Effector CD8-positive, alpha-beta T cell (primary cell): Measurements from ENCODE around the gene TNFRSF14.
"Not testable (repeated sequence)": the region's sequence is repeated elsewhere in the genome, so short reads cannot be mapped to it uniquely, and the experiment has no call there.

Source experiments
- DNase-seq: peaks from one replicate; lab custom pipeline; 2025; lab: John Stamatoyannopoulos, UW

TNFRSF14 gene

GRCh38 chr1:2567083-2567679 lies 11.0 kb downstream of the TNFRSF14 start:
- DNase-seq = no peak

- DNase-seq = not testable (repeated sequence)
Observed at GRCh38 chr1:2568187-2568816, 12.1 kb downstream of the TNFRSF14 start.

GRCh38 chr1:2569060-2569459 lies 12.9 kb downstream of the TNFRSF14 start:
- DNase-seq = no peak

- DNase-seq = not testable (repeated sequence)
Observed at GRCh38 chr1:2569703-2570102, 13.5 kb downstream of the TNFRSF14 start.

GRCh38 chr1:2570332-2570731 lies 14.2 kb downstream of the TNFRSF14 start:
- DNase-seq = no peak

GRCh38 chr1:2571348-2571747 lies 15.2 kb downstream of the TNFRSF14 start:
- DNase-seq = no peak

- DNase-seq = no peak
Observed at GRCh38 chr1:2573250-2573920, 17.2 kb downstream of the TNFRSF14 start.

- DNase-seq = no peak
Observed at GRCh38 chr1:2574350-2574749, 18.2 kb downstream of the TNFRSF14 start.

GRCh38 chr1:2575801-2576663 lies 19.9 kb downstream of the TNFRSF14 start:
- DNase-seq = no peak

GRCh38 chr1:2577565-2578075 lies 21.4 kb downstream of the TNFRSF14 start:
- DNase-seq = peak; percentile 22

GRCh38 chr1:2578758-2579118 lies 22.6 kb downstream of the TNFRSF14 start:
- DNase-seq = no peak

- DNase-seq = no peak
Observed at GRCh38 chr1:2580691-2581090, 24.5 kb downstream of the TNFRSF14 start.

GRCh38 chr1:2582391-2582790 lies 26.2 kb downstream of the TNFRSF14 start:
- no peak for DNase-seq

GRCh38 chr1:2583331-2583791 lies 27.2 kb downstream of the TNFRSF14 start:
- DNase-seq = no peak

GRCh38 chr1:2583871-2584351 lies 27.7 kb downstream of the TNFRSF14 start:
- DNase-seq = no peak

GRCh38 chr1:2584686-2585317 lies 28.6 kb downstream of the TNFRSF14 start:
- no peak for DNase-seq

- DNase-seq = peak; percentile 60
Observed at GRCh38 chr1:2585318-2586092, 29.3 kb downstream of the TNFRSF14 start.

- peak; percentile 95 for DNase-seq
Observed at GRCh38 chr1:2586154-2587070, 30.2 kb downstream of the TNFRSF14 start, which contains the start of gene PRXL2B. Gene PRXL2B (plus strand): TSS chr1:2586777. CDS start chr1:2586886, 109 bp downstream.
